ENCODE data around the gene ERCC6L2. TPM values are rescaled to one million over a fixed set of nuclear protein-coding genes. Genes with fewer than 3 reads are reported as not detected.
A peak's percentile ranks its signal among the peaks of the same experiment; 100 is the strongest.

The ERCC6L2 gene
- total RNA-seq, 1 donor from 2014 or later, result 55.5 TPM

DNA sequence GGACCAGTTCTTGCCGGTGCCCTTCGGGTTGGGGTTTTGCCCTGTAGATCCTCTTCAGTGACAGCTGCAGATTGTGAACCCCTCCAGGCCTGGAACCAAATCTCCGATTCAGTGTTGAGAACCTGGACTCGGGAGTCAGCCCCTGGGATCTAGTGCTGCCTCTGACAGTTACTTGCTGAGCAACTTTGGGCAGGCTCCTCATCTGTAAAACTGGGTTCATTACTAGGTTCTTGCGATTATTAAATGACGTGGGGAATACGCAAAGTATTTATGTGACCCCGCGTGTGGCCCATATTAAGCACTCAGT, 600 bp downstream of the ERCC6L2 start:
- DNase-seq (ENCODE audit: extremely low spot score, unreplicated experiment), result no peak
- Mint-ChIP-seq H3K4me1 (ENCODE audit: unreplicated experiment) (peaks cover 25% of the 10 kb centered on the region), H3K36me3 (peaks cover 25% of the 10 kb centered on the region), H3K27me3 (no peaks in the 10 kb centered on the region), H3K27ac (no peak overlapping the region), H3K4me3 (no peak overlapping the region), H3K9me3 (peaks cover 7% of the 10 kb centered on the region)
- TF ChIP-seq, protein P1, sequence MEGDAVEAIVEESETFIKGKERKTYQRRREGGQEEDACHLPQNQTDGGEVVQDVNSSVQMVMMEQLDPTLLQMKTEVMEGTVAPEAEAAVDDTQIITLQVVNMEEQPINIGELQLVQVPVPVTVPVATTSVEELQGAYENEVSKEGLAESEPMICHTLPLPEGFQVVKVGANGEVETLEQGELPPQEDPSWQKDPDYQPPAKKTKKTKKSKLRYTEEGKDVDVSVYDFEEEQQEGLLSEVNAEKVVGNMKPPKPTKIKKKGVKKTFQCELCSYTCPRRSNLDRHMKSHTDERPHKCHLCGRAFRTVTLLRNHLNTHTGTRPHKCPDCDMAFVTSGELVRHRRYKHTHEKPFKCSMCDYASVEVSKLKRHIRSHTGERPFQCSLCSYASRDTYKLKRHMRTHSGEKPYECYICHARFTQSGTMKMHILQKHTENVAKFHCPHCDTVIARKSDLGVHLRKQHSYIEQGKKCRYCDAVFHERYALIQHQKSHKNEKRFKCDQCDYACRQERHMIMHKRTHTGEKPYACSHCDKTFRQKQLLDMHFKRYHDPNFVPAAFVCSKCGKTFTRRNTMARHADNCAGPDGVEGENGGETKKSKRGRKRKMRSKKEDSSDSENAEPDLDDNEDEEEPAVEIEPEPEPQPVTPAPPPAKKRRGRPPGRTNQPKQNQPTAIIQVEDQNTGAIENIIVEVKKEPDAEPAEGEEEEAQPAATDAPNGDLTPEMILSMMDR (conservative IDR thresholded peaks at IDR 0.05), result no peak

DNA sequence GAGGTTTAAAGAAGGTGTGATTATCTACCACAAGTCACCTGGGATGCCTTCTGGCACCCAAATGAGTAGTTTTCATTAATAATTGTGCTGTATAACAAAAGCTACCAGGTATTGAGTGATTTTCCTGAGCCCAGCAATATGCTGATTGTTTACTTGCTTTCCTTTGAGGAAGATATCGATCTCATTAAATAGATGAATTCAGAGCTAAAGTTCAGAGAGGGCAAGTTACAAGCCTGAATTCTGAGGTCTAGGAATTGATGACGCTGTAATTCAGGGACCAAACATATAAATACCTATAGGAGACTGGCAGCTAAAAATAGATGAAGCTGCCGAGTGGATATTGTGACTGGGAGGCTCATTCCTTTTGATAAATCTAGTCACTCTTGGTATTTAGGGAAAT, 1.1 kb downstream of the ERCC6L2 start:
- Mint-ChIP-seq H3K36me3 (peaks cover 25% of the 10 kb centered on the region), H3K27ac (no peak overlapping the region), H3K9me3 (peaks cover 7% of the 10 kb centered on the region), H3K4me1 (ENCODE audit: unreplicated experiment) (peaks cover 25% of the 10 kb centered on the region), H3K27me3 (no peaks in the 10 kb centered on the region), H3K4me3 (no peak overlapping the region)
- TF ChIP-seq, protein P1 (conservative IDR thresholded peaks at IDR 0.05), result no peak
- DNase-seq (ENCODE audit: extremely low spot score, unreplicated experiment), result no peak

DNA sequence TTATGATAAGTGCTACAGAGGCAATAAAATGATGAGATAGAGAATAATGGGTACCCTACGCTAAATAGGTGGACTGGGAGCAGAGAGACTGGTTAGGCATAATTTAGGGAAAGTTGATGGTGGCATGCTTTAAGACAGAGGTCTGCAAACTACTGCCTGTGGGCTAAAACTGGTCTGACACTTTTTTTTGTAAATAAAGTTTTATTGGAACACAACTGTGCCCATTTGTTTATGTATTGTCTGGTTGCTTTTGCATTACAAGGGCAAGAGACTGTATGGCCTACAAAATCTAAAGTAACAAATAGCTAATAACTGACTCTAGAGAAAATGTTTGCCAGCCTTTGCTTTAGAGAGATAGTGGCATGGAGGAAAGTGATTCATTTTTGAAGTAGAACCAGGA, 2.5 kb downstream of the ERCC6L2 start:
- TF ChIP-seq, protein P1 (conservative IDR thresholded peaks at IDR 0.05), result no peak
- no peak for DNase-seq (ENCODE audit: extremely low spot score, unreplicated experiment)

DNA sequence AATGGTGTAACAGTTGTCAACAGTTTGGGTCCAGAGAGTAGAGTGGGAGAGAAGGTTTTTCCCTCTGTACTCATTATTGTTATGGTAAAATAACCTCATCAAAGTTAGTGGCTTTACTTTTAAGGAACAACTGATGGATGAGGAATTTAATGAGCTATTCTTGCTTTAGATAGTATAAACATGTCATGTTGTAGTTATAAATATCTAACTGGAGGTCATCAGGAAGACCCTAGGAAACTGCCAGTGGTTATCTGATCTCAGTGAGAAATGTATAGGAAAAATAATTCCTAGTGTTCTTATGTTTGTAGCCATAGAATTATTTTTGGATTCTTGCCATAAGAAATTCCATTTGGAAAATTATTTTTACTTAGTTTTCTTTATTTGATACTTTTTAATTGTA, 4.1 kb downstream of the ERCC6L2 start:
- DNase-seq (ENCODE audit: extremely low spot score, unreplicated experiment), result no peak
- Mint-ChIP-seq H3K4me3 (peak overlapping the region; percentile 45), H3K4me1 (ENCODE audit: unreplicated experiment) (peaks cover 15% of the 10 kb centered on the region), H3K27me3 (no peaks in the 10 kb centered on the region), H3K27ac (no peak overlapping the region), H3K36me3 (peaks cover 21% of the 10 kb centered on the region), H3K9me3 (peaks cover 7% of the 10 kb centered on the region)
- TF ChIP-seq, protein P1 (conservative IDR thresholded peaks at IDR 0.05), result no peak

More for the DNA sequence above, 2.5 kb downstream of the ERCC6L2 start:
- Mint-ChIP-seq H3K4me3 (no peak overlapping the region), H3K9me3 (peaks cover 7% of the 10 kb centered on the region), H3K4me1 (ENCODE audit: unreplicated experiment) (peaks cover 25% of the 10 kb centered on the region), H3K27ac (no peak overlapping the region), H3K36me3 (peaks cover 21% of the 10 kb centered on the region), H3K27me3 (no peaks in the 10 kb centered on the region)

DNA sequence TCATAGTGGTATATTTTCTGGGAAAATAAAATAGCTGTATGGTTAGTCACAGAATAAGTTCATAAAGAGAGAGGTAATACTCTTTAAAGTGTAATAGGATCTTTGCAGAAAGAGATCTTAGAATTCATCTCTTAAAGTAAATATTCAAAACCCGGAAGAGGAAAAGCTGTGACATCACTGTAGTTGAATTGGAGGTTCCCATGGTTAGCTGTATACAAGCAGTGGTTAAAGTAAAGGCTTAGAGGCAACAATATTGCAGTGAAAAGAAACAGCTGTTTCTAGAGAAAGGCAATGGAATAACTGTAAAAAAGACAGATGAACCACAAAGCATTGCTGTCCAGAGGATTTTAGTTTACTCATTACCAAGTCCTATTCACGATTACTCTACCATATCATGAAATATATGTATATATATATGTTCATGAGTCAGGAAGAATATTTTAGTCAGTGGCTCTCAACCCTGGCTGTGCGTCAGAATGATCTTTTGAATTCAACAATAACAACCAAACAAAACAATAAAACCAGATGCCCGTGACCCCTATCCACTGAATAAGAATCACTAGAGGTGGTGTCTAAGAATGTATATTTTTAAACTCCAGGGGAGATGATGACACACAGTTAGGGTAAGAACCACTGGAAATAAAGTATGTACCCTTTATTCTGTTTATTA, 4.7 kb downstream of the ERCC6L2 start:
- peaks cover 15% of the 10 kb centered on the region for H3K4me1 Mint-ChIP-seq (ENCODE audit: unreplicated experiment)
- TF ChIP-seq, protein P1 (conservative IDR thresholded peaks at IDR 0.05), result no peak
- H3K4me3 Mint-ChIP-seq, result peak overlapping the region; percentile 0
- peaks cover 7% of the 10 kb centered on the region for H3K9me3 Mint-ChIP-seq
- H3K27me3 Mint-ChIP-seq, result no peaks in the 10 kb centered on the region
- H3K36me3 Mint-ChIP-seq, result peaks cover 26% of the 10 kb centered on the region
- DNase-seq (ENCODE audit: extremely low spot score, unreplicated experiment), result no peak
- no peak overlapping the region for H3K27ac Mint-ChIP-seq

All from type B pancreatic cell (in vitro differentiated cells).